MM.1S (cell line): ENCODE data around the gene SS18.

Experiments
- DNase-seq: peaks from one replicate; pipeline ENCODE4 v3.0.0-alpha.2; 2015
- H2AFZ ChIP-seq: fragments of 300-600 bp; sonication (generic); 2 replicates; pipeline ENCODE4 v1.6.0; 2016; ENCODE audit warnings: antibody characterized with exemption, low read length
- H3F3A ChIP-seq: fragments of 300-600 bp; sonication (generic); 2 replicates; pipeline ENCODE4 v1.6.1; 2016; ENCODE audit warnings: mild to moderate bottlenecking, antibody characterized with exemption, low read length, moderate library complexity, mixed read lengths; ENCODE audit not compliant: insufficient read depth
- H3K27ac ChIP-seq: fragments of 300-600 bp; sonication (generic); 2 replicates; pipeline ENCODE4 v1.5.1; 2016; ENCODE audit warnings: mild to moderate bottlenecking, low read length
- H3K27me3 ChIP-seq: fragments of 300-600 bp; sonication (generic); replicated peaks from 2 replicates; pipeline ENCODE4 v1.6.0; 2016; ENCODE audit warnings: low read length; ENCODE audit not compliant: insufficient read depth
- H3K36me3 ChIP-seq: fragments of 300-600 bp; sonication (generic); replicated peaks from 2 replicates; pipeline ENCODE4 v1.6.1; 2016; ENCODE audit warnings: mild to moderate bottlenecking, low read length, mixed read lengths; ENCODE audit not compliant: insufficient read depth
- H3K4me1 ChIP-seq: fragments of 300-600 bp; sonication (generic); 2 replicates; pipeline ENCODE4 v1.6.1; 2016; ENCODE audit warnings: low read length, mixed read lengths
- H3K4me2 ChIP-seq: fragments of 300-600 bp; sonication (generic); 2 replicates; pipeline ENCODE4 v1.6.0; 2016; ENCODE audit warnings: low read depth, low read length
- H3K4me3 ChIP-seq: fragments of 300-600 bp; sonication (generic); 2 replicates; pipeline ENCODE4 v1.5.1; 2016; ENCODE audit warnings: low read length, mixed read lengths
- H3K79me2 ChIP-seq: fragments of 300-600 bp; sonication (generic); 2 replicates; pipeline ENCODE4 v1.6.1; 2016; ENCODE audit warnings: mixed run types, low read length, mixed read lengths
- H3K9ac ChIP-seq: fragments of 300-600 bp; sonication (generic); 2 replicates; pipeline ENCODE4 v1.6.1; 2016; ENCODE audit warnings: low read length, mixed read lengths
- H3K9me2 ChIP-seq: fragments of 300-600 bp; sonication (generic); replicated peaks from 2 replicates; pipeline ENCODE4 v1.6.1; 2016; ENCODE audit warnings: mild to moderate bottlenecking, low read length, mixed read lengths; ENCODE audit not compliant: insufficient read depth
- H3K9me3 ChIP-seq: fragments of 300-600 bp; sonication (generic); replicated peaks from 2 replicates; pipeline ENCODE4 v1.6.1; 2016; ENCODE audit warnings: mild to moderate bottlenecking, low read length, mixed read lengths; ENCODE audit not compliant: insufficient read depth
- H4K20me1 ChIP-seq: fragments of 300-600 bp; sonication (generic); 2 replicates; pipeline ENCODE4 v1.6.1; 2016; ENCODE audit warnings: mild to moderate bottlenecking, low read length, moderate library complexity, mixed read lengths; ENCODE audit not compliant: insufficient read depth
- CTCF ChIP-seq: fragments of 300-600 bp; sonication (generic); IDR thresholded peaks from 2 replicates; pipeline ENCODE4 v1.5.1; 2016; ENCODE audit warnings: antibody characterized with exemption, low read length, mixed read lengths
- EZH2 ChIP-seq: fragments of 300-600 bp; sonication (generic); optimal IDR thresholded peaks from 2 replicates; pipeline ENCODE3; 2017; ENCODE audit warnings: low read depth, mild to moderate bottlenecking, antibody characterized with exemption, low read length, mixed read lengths
- EZH2phosphoT487 ChIP-seq: fragments of 300-600 bp; sonication (generic); IDR thresholded peaks from 2 replicates; pipeline ENCODE4 v1.6.1; 2018; ENCODE audit warnings: antibody characterized with exemption, low read length

SS18 gene

GRCh38 chr18:26071020-26071419, 19.4 kb downstream of the SS18 start:
- TF ChIP-seq CTCF, result no peak
- no peak for TF ChIP-seq EZH2phosphoT487
- no peak for TF ChIP-seq EZH2
- H3K4me3 ChIP-seq, result no peak overlapping the region
- no peak overlapping the region for H3K27ac ChIP-seq
- no peak overlapping the region for H3K4me2 ChIP-seq
- no peaks in the 10 kb centered on the region for H3F3A ChIP-seq
- H2AFZ ChIP-seq, result no peak overlapping the region
- no peaks in the 10 kb centered on the region for H3K9me3 ChIP-seq
- H3K79me2 ChIP-seq, result peaks cover 56% of the 10 kb centered on the region
- DNase-seq, result no peak
- no peaks in the 10 kb centered on the region for H4K20me1 ChIP-seq
- no peaks in the 10 kb centered on the region for H3K27me3 ChIP-seq
- peaks cover 12% of the 10 kb centered on the region for H3K36me3 ChIP-seq
- H3K9me2 ChIP-seq, result no peaks in the 10 kb centered on the region
- no peaks in the 10 kb centered on the region for H3K4me1 ChIP-seq
- H3K9ac ChIP-seq, result no peak overlapping the region

GRCh38 chr18:26059357-26059756, 31.1 kb downstream of the SS18 start:
- peaks cover 15% of the 10 kb centered on the region for H3K36me3 ChIP-seq
- H3K9me3 ChIP-seq, result no peaks in the 10 kb centered on the region
- H4K20me1 ChIP-seq, result no peaks in the 10 kb centered on the region
- TF ChIP-seq EZH2phosphoT487, result no peak
- TF ChIP-seq EZH2, result no peak
- TF ChIP-seq CTCF, result no peak
- 0 out of 2 replicates have a peak, but pooled peaks cover 4% of the 10 kb centered on the region for H3K4me1 ChIP-seq
- H3K4me3 ChIP-seq, result no peak overlapping the region
- no peak overlapping the region for H3K4me2 ChIP-seq
- H3K9me2 ChIP-seq, result no peaks in the 10 kb centered on the region
- H3K27me3 ChIP-seq, result no peaks in the 10 kb centered on the region
- no peak overlapping the region for H3K9ac ChIP-seq
- no peak overlapping the region for H2AFZ ChIP-seq
- H3K79me2 ChIP-seq, result peaks cover 43% of the 10 kb centered on the region
- no peak overlapping the region for H3K27ac ChIP-seq
- DNase-seq, result no peak
- H3F3A ChIP-seq, result no peaks in the 10 kb centered on the region

- no peak overlapping the region for H3K4me2 ChIP-seq
- no peaks in the 10 kb centered on the region for H4K20me1 ChIP-seq
- H3K79me2 ChIP-seq, result peaks cover 54% of the 10 kb centered on the region
- H3K36me3 ChIP-seq, result peaks cover 15% of the 10 kb centered on the region
- H3K27me3 ChIP-seq, result no peaks in the 10 kb centered on the region
- no peak overlapping the region for H2AFZ ChIP-seq
- H3K9me3 ChIP-seq, result no peaks in the 10 kb centered on the region
- H3K9ac ChIP-seq, result no peak overlapping the region
- no peak for DNase-seq
- H3K4me3 ChIP-seq, result no peak overlapping the region
- TF ChIP-seq CTCF (no peak), EZH2 (no peak), EZH2phosphoT487 (no peak)
- no peaks in the 10 kb centered on the region for H3K9me2 ChIP-seq
- no peaks in the 10 kb centered on the region for H3F3A ChIP-seq
- H3K27ac ChIP-seq, result no peak overlapping the region
- no peaks in the 10 kb centered on the region for H3K4me1 ChIP-seq
These were observed 33.1 kb downstream of the SS18 start for GRCh38 chr18:26057344-26057773.
